Adrenal gland (tissue), 12 donors: ENCODE data around the gene ABCG2. TPM values are rescaled to one million over a fixed set of nuclear protein-coding genes. Genes with fewer than 3 reads are reported as not detected.
"Not testable (repeated sequence)": the region's sequence is repeated elsewhere in the genome, so short reads cannot be mapped to it uniquely, and the experiment has no call there.

Experiments used
- DNase-seq, 7 donors: peaks; one replicate each; pipeline ENCODE4 v3.0.0-alpha.2; 2019 to 2020
- H3K27ac ChIP-seq, 5 donors: fragments of 200-600 bp; sonication (generic) in 4 of 5; 1 replicate in 3 of 5; 2 replicates in 2 of 5; pipeline versions ENCODE4 v1.5.1 to v1.8.0; 2016 to 2020; ENCODE audit warnings: mild to moderate bottlenecking in 1 of 5
- H3K27me3 ChIP-seq: fragments of 200-600 bp; 2 replicates; pipeline ENCODE4 v1.8.0; 2021
- H3K36me3 ChIP-seq, 2 donors: fragments of 200-600 bp; replicated peaks in 1 of 2; 1 replicate in 1 of 2; 2 replicates in 1 of 2; pipeline versions ENCODE4 v1.5.1 to v1.8.0; 2018 to 2022
- H3K4me1 ChIP-seq, 2 donors: fragments of 200-600 bp; replicated peaks in 1 of 2; 1 replicate in 1 of 2; 2 replicates in 1 of 2; pipeline versions ENCODE4 v1.5.1 to v1.8.0; 2018 to 2021
- H3K4me3 ChIP-seq, 4 donors: fragments of 200-600 bp; sonication (generic) in 3 of 4; one replicate each; pipeline ENCODE4 v1.5.1; 2016 to 2018
- H3K9me3 ChIP-seq, 3 donors: fragments of 200-600 bp; sonication (generic) in 1 of 3; replicated peaks in 1 of 3; 1 replicate in 2 of 3; 2 replicates in 1 of 3; pipeline versions ENCODE4 v1.5.1 to v1.8.0; 2016 to 2021
- CTCF ChIP-seq, 6 experiments: fragments of 450-650 bp in 4 of 6; fragments of 200-600 bp in 2 of 6; sonication (generic) in 1 of 6; IDR thresholded peaks; 1 replicate in 5 of 6; 2 replicates in 1 of 6; pipeline versions ENCODE4 v1.5.1 to v1.8.0; 2016 to 2021; ENCODE audit warnings: antibody characterized with exemption in 6 of 6, mild to moderate bottlenecking in 2 of 6, moderate library complexity in 1 of 6
- POLR2A ChIP-seq, 2 donors: fragments of 450-650 bp; IDR thresholded peaks; one replicate each; pipeline ENCODE4 v1.6.1; 2017; ENCODE audit warnings: antibody characterized with exemption in 2 of 2, mild to moderate bottlenecking in 2 of 2, moderate library complexity in 1 of 2
- WGBS, 4 donors: extraction: QIAGEN DNeasy Blood & Tissue Kit in 2 of 4; methylation state at CpG; one replicate each; pipeline versions ENCODE4 v1.1.5 to v1.1.7; 2013 to 2017; 5-methylcytosine and 5-hydroxymethylcytosine counted together
- intact Hi-C, 2 donors: fragments of 100-400 bp; cut with DNase I; formaldehyde crosslinking; loops; one replicate each; pipeline versions ENCODE4 v1.14.1 to v1.15.0; 2022 to 2023
- polyA plus RNA-seq, 3 donors: library from polyadenylated mRNA; stranded (reverse); fragments of 200-250 nt in 2 of 3; fragments of 350-450 nt in 1 of 3; fragmentation: Illumina TruSeq in 1 of 3; extraction: RNeasy Lipid Tissue Mini Kit (QIAGEN cat#74804) in 1 of 3; gene quantifications; one replicate each; pipeline ENCODE4 v1.2.3, GENCODE V29; 2013 to 2014
- total RNA-seq, 9 donors: library from RNA; depleted of rRNA in 4 of 9; stranded (reverse); fragments of >200 nt in 4 of 9; fragments of 120-200 nt in 1 of 9; fragmentation: NEBNext Ultra II Directional in 1 of 9; extraction: Animal tissue kit (Norgen Biotek cat#: 25700) in 1 of 9; gene quantifications; one replicate each; pipeline versions ENCODE4 v1.1.0 to v1.2.4, GENCODE V29; 2013 to 2023
- donor health status: healthy with polysubstance abuse.
- donor health status: Bipolar disorder and iron deficiency.
- donor health status: DM: yes; HTN: yes; CAD: no.
- donor health status: DM: no; HTN: no; CAD: no.
- donor health status: DM: no; HTN: no; CAD: no.
- donor health status: DM: yes; HTN: yes; CAD: no.

Gene ABCG2
- total and polyA plus RNA-seq, 12 donors, result 2.0 to 22.0 (median 6.4) TPM

- TF ChIP-seq CTCF (IDR thresholded peaks at IDR 0.05) (no peak), POLR2A (IDR thresholded peaks at IDR 0.05) (no peak)
- intact Hi-C loops, result no loop called here
These were observed 49.1 kb downstream of the ABCG2 start for GRCh38 chr4:88109123-88109881.

GRCh38 chr4:88108747-88109122 lies 49.7 kb downstream of the ABCG2 start:
- no peaks in the 10 kb centered on the region for H3K9me3 ChIP-seq
- intact Hi-C loops, result no loop called here
- no peak overlapping the region for H3K4me3 ChIP-seq
- no peak for DNase-seq
- WGBS, 4 donors, result 97 to 98% (median 97%) methylated on average over 5 of the region's 5 CpGs
- no peaks in the 10 kb centered on the region for H3K27me3 ChIP-seq
- peaks cover 8 to 12% of the 10 kb centered on the region in 2 donors for H3K4me1 ChIP-seq
- H3K27ac ChIP-seq, result no peak overlapping the region
- TF ChIP-seq POLR2A (IDR thresholded peaks at IDR 0.05) (no peak), CTCF (IDR thresholded peaks at IDR 0.05) (no peak)
- no peaks in the 10 kb centered on the region for H3K36me3 ChIP-seq

More at GRCh38 chr4:88109123-88109881, 49.1 kb downstream of the ABCG2 start:
- H3K36me3 ChIP-seq, result no peaks in the 10 kb centered on the region
- 83 to 94% (median 88%) methylated on average over 5 of the region's 5 CpGs for WGBS, 4 donors
- DNase-seq, result no peak
- no peak overlapping the region for H3K4me3 ChIP-seq
- H3K9me3 ChIP-seq, result no peaks in the 10 kb centered on the region
- no peak overlapping the region for H3K27ac ChIP-seq
- peaks cover 8 to 12% of the 10 kb centered on the region in 2 donors for H3K4me1 ChIP-seq
- H3K27me3 ChIP-seq, result no peaks in the 10 kb centered on the region

- WGBS, 4 donors, result 89 to 96% (median 90%) methylated on average over 7 of the region's 7 CpGs
- H3K36me3 ChIP-seq, H3K27me3 ChIP-seq, intact Hi-C loops, DNase-seq, H3K4me3 ChIP-seq, H3K9me3 ChIP-seq: not testable (repeated sequence)
- H3K4me1 ChIP-seq, result peaks cover 8 to 12% of the 10 kb centered on the region in 2 donors
- H3K27ac ChIP-seq, result peak overlapping the region in 1 of 5 donors; percentile 41
These were observed 50.4 kb downstream of the ABCG2 start for GRCh38 chr4:88108108-88108465.

- H3K27ac ChIP-seq, result peak overlapping the region in 1 of 5 donors; percentile 41
- H3K9me3 ChIP-seq, result no peaks in the 10 kb centered on the region
- intact Hi-C loops, result no loop called here
- TF ChIP-seq CTCF (IDR thresholded peaks at IDR 0.05) (no peak), POLR2A (IDR thresholded peaks at IDR 0.05) (no peak)
- no peaks in the 10 kb centered on the region for H3K27me3 ChIP-seq
- peaks cover 8 to 12% of the 10 kb centered on the region in 2 donors for H3K4me1 ChIP-seq
- H3K36me3 ChIP-seq, result no peaks in the 10 kb centered on the region
- H3K4me3 ChIP-seq, result no peak overlapping the region
- WGBS, 4 donors, result 32 to 55% (median 47%) methylated on average over 2 of the region's 2 CpGs
- DNase-seq, result peak in 6 of 7 donors; percentile 22 to 71 (median 43)
These were observed 50.9 kb downstream of the ABCG2 start for GRCh38 chr4:88107406-88108107.
